Tibial nerve (tissue), 4 donors: ENCODE data around the gene KRT3. TPM values are rescaled to one million over a fixed set of nuclear protein-coding genes. Genes with fewer than 3 reads are reported as not detected.
"Not testable (repeated sequence)": the region's sequence is repeated elsewhere in the genome, so short reads cannot be mapped to it uniquely, and the experiment has no call there.

Source experiments
- DNase-seq, 2 donors: peaks; one replicate each; pipeline ENCODE4 v3.0.0-alpha.2; 2019; ENCODE audit warnings: low spot score in 2 of 2
- H3K27ac ChIP-seq, 4 donors: fragments of 200-600 bp; sonication (generic) in 3 of 4; one replicate each; pipeline ENCODE4 v1.5.1; 2017 to 2019; ENCODE audit warnings: mild to moderate bottlenecking in 1 of 4
- H3K27me3 ChIP-seq, 2 donors: fragments of 200-600 bp; sonication (generic) in 1 of 2; one replicate each; pipeline versions ENCODE4 v1.5.1 to v1.6.0; 2017 to 2019
- H3K36me3 ChIP-seq, 3 donors: fragments of 200-600 bp; sonication (generic); one replicate each; pipeline ENCODE4 v1.5.1; 2018 to 2019
- H3K4me1 ChIP-seq, 4 donors: fragments of 200-600 bp; sonication (generic) in 3 of 4; one replicate each; pipeline ENCODE4 v1.5.1; 2017 to 2019
- H3K4me3 ChIP-seq, 4 donors: fragments of 200-600 bp; sonication (generic) in 3 of 4; one replicate each; pipeline ENCODE4 v1.5.1; 2017 to 2019; ENCODE audit warnings: mild to moderate bottlenecking in 1 of 4, moderate library complexity in 1 of 4
- H3K9me3 ChIP-seq, 4 donors: fragments of 200-600 bp; sonication (generic) in 3 of 4; one replicate each; pipeline ENCODE4 v1.5.1; 2017 to 2019
- CTCF ChIP-seq, 5 experiments: fragments of 200-600 bp in 3 of 5; fragments of 450-650 bp in 2 of 5; sonication (generic) in 3 of 5; IDR thresholded peaks; one replicate each; pipeline ENCODE4 v1.5.1; 2016 to 2019; ENCODE audit warnings: antibody characterized with exemption in 5 of 5, mild to moderate bottlenecking in 3 of 5, moderate library complexity in 2 of 5
- EP300 ChIP-seq, 2 donors: sonication (generic); formaldehyde crosslinking; IDR thresholded peaks; one replicate each; pipeline ENCODE4 v1.6.1; 2017; ENCODE audit warnings: antibody characterized with exemption in 2 of 2, mild to moderate bottlenecking in 1 of 2
- POLR2A ChIP-seq, 2 donors: fragments of 450-650 bp; IDR thresholded peaks; one replicate each; pipeline ENCODE4 v1.6.1; 2017; ENCODE audit warnings: antibody characterized with exemption in 2 of 2, mild to moderate bottlenecking in 2 of 2, moderate library complexity in 2 of 2
- WGBS, 2 donors: methylation state at CpG; one replicate each; pipeline ENCODE4 v1.1.5; 2018; 5-methylcytosine and 5-hydroxymethylcytosine counted together
- total RNA-seq, 4 donors: library from RNA; depleted of rRNA; stranded (reverse); fragments of >200 nt; gene quantifications; one replicate each; pipeline ENCODE4 v1.1.0, GENCODE V29; 2016

The KRT3 gene
- total RNA-seq, 4 donors from 2014 or later, result not detected

GRCh38 chr12:52797529-52797894 lies 1.6 kb upstream of the KRT3 start:
- Histone ChIP-seq H3K4me1 (no peaks in the 10 kb centered on the region), H3K27ac (no peak overlapping the region), H3K4me3 (no peak overlapping the region), H3K36me3 (no peaks in the 10 kb centered on the region), H3K27me3 (no peaks in the 10 kb centered on the region), H3K9me3 (no peaks in the 10 kb centered on the region)
- DNase-seq, result no peak
- no peak for TF ChIP-seq POLR2A (IDR thresholded peaks at IDR 0.05)
- no peak for TF ChIP-seq CTCF (IDR thresholded peaks at IDR 0.05)
- TF ChIP-seq EP300 (IDR thresholded peaks at IDR 0.05), result no peak

- DNase-seq, result no peak
- H3K27me3 ChIP-seq, result no peaks in the 10 kb centered on the region
- H3K4me1 ChIP-seq, result no peaks in the 10 kb centered on the region
- TF ChIP-seq EP300 (IDR thresholded peaks at IDR 0.05) (no peak), CTCF (IDR thresholded peaks at IDR 0.05) (no peak), POLR2A (IDR thresholded peaks at IDR 0.05) (no peak)
- H3K36me3 ChIP-seq, result no peaks in the 10 kb centered on the region
- H3K27ac ChIP-seq, result no peak overlapping the region
- no peak overlapping the region for H3K4me3 ChIP-seq
- no peaks in the 10 kb centered on the region for H3K9me3 ChIP-seq
- WGBS, 2 donors, result 79 to 90% methylated on average over 3 of the region's 3 CpGs
Measured at GRCh38 chr12:52796839-52797528, 1.1 kb upstream of the KRT3 start.

- TF ChIP-seq POLR2A (IDR thresholded peaks at IDR 0.05) (no peak), CTCF (IDR thresholded peaks at IDR 0.05) (no peak)
- H3K4me1 ChIP-seq, result no peaks in the 10 kb centered on the region
- no peak overlapping the region for H3K4me3 ChIP-seq
- 97 to 98% methylated on average over 3 of the region's 3 CpGs for WGBS, 2 donors
- no peaks in the 10 kb centered on the region for H3K36me3 ChIP-seq
- H3K9me3 ChIP-seq, result no peaks in the 10 kb centered on the region
- no peak overlapping the region for H3K27ac ChIP-seq
- H3K27me3 ChIP-seq, result peaks cover 0 to 2% of the 10 kb centered on the region in 2 donors
- DNase-seq, result no peak
Measured at GRCh38 chr12:52796429-52796794, 495 bp upstream of the KRT3 start.

GRCh38 chr12:52795332-52795674 lies 614 bp downstream of the KRT3 start:
- 83 to 94% methylated on average over 2 of the region's 2 CpGs for WGBS, 2 donors
- not testable (repeated sequence) for H3K4me1 ChIP-seq, H3K4me3 ChIP-seq, DNase-seq, H3K9me3 ChIP-seq, H3K27ac ChIP-seq, H3K36me3 ChIP-seq
- H3K27me3 ChIP-seq, result peaks cover 0 to 13% of the 10 kb centered on the region in 2 donors

- Histone ChIP-seq H3K4me1 (peaks cover 0 to 9% (median 0%) of the 10 kb centered on the region in 4 donors), H3K27me3 (peaks cover 0 to 19% of the 10 kb centered on the region in 2 donors), H3K9me3 (no peaks in the 10 kb centered on the region), H3K27ac (no peak overlapping the region), H3K36me3 (no peaks in the 10 kb centered on the region), H3K4me3 (no peak overlapping the region)
- 87 to 88% methylated on average over 5 of the region's 5 CpGs for WGBS, 2 donors
- no peak for TF ChIP-seq CTCF (IDR thresholded peaks at IDR 0.05)
- TF ChIP-seq EP300 (IDR thresholded peaks at IDR 0.05), result no peak
- no peak for TF ChIP-seq POLR2A (IDR thresholded peaks at IDR 0.05)
- DNase-seq, result no peak
Measured at GRCh38 chr12:52794479-52795331, 1.2 kb downstream of the KRT3 start.
